ENCODE measurements around the gene TRAPPC1.

GRCh38 chr17:7922269-7922844, 9.4 kb downstream of the TRAPPC1 start:
- TF ChIP-seq, protein P1, sequence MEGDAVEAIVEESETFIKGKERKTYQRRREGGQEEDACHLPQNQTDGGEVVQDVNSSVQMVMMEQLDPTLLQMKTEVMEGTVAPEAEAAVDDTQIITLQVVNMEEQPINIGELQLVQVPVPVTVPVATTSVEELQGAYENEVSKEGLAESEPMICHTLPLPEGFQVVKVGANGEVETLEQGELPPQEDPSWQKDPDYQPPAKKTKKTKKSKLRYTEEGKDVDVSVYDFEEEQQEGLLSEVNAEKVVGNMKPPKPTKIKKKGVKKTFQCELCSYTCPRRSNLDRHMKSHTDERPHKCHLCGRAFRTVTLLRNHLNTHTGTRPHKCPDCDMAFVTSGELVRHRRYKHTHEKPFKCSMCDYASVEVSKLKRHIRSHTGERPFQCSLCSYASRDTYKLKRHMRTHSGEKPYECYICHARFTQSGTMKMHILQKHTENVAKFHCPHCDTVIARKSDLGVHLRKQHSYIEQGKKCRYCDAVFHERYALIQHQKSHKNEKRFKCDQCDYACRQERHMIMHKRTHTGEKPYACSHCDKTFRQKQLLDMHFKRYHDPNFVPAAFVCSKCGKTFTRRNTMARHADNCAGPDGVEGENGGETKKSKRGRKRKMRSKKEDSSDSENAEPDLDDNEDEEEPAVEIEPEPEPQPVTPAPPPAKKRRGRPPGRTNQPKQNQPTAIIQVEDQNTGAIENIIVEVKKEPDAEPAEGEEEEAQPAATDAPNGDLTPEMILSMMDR (IDR thresholded peaks at IDR 0.05; ENCODE audit: extremely low read depth in 1 of 2, insufficient read depth in 1 of 2, low read depth in 1 of 2, low read length in 2 of 2): no peak
- TF ChIP-seq, protein P2, sequence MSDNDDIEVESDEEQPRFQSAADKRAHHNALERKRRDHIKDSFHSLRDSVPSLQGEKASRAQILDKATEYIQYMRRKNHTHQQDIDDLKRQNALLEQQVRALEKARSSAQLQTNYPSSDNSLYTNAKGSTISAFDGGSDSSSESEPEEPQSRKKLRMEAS (IDR thresholded peaks at IDR 0.05; ENCODE audit: insufficient read depth, insufficient read length): no peak
- TF ChIP-seq POLR2A (IDR thresholded peaks at IDR 0.05; ENCODE audit: low read depth, low read length): no peak

Data from endothelial cell of umbilical vein (primary cell).